H9 (cell line): ENCODE data around the gene HOXB1. TPM values are rescaled to one million over a fixed set of nuclear protein-coding genes. Genes with fewer than 3 reads are reported as not detected.

Source experiments
- DNase-seq: peaks from one replicate; pipeline ENCODE4 v3.0.0-alpha.2; 2017
- H2AFZ ChIP-seq: one replicate; pipeline ENCODE4 v1.6.1; 2013; ENCODE audit warnings: mild to moderate bottlenecking, low read length, control low read depth, moderate library complexity
- H2AK5ac ChIP-seq: 2 replicates; pipeline ENCODE4 v1.6.1; 2013; ENCODE audit warnings: low read length, control low read depth, mixed read lengths; ENCODE audit not compliant: insufficient read length
- H2BK120ac ChIP-seq: one replicate; pipeline ENCODE4 v1.6.1; 2013; ENCODE audit warnings: low read depth, mild to moderate bottlenecking, low read length, control low read depth, inconsistent platforms; ENCODE audit not compliant: poor library complexity, severe bottlenecking
- H2BK12ac ChIP-seq: 2 replicates; pipeline ENCODE4 v1.6.1; 2013; ENCODE audit warnings: low read length, control low read depth, mixed read lengths, low read depth; ENCODE audit not compliant: insufficient read length
- H2BK15ac ChIP-seq: 2 replicates; pipeline ENCODE4 v1.6.1; 2013; ENCODE audit warnings: low read depth, low read length, control low read depth
- H2BK20ac ChIP-seq: one replicate; pipeline ENCODE4 v1.6.1; 2013; ENCODE audit warnings: low read depth, mild to moderate bottlenecking, low read length, control low read depth, inconsistent platforms; ENCODE audit not compliant: poor library complexity, severe bottlenecking
- H2BK5ac ChIP-seq: 2 replicates; pipeline ENCODE4 v1.6.1; 2013; ENCODE audit warnings: low read length, control low read depth, mixed read lengths; ENCODE audit not compliant: insufficient read length
- H3K14ac ChIP-seq: 2 replicates; pipeline ENCODE4 v1.6.1; 2013; ENCODE audit warnings: low read length, control low read depth; ENCODE audit not compliant: insufficient read depth
- H3K18ac ChIP-seq: 2 replicates; pipeline ENCODE4 v1.6.1; 2013; ENCODE audit warnings: low read depth, mild to moderate bottlenecking, mixed read lengths, low read length, control low read depth; ENCODE audit not compliant: insufficient read length
- H3K23ac ChIP-seq: 2 replicates; pipeline ENCODE4 v1.6.1; 2013; ENCODE audit warnings: low read length, control low read depth, mixed read lengths, low read depth; ENCODE audit not compliant: insufficient read length
- H3K23me2 ChIP-seq: 2 replicates; pipeline ENCODE4 v1.6.1; 2013; ENCODE audit warnings: low read depth, mild to moderate bottlenecking, mixed read lengths, low read length, control low read depth; ENCODE audit not compliant: insufficient read length, poor library complexity, severe bottlenecking
- H3K27ac ChIP-seq: 2 replicates; pipeline ENCODE4 v1.5.1; 2013; ENCODE audit warnings: low read length, control low read depth, mixed read lengths, low read depth; ENCODE audit not compliant: insufficient read length
- H3K27me3 ChIP-seq: 2 replicates; pipeline ENCODE4 v1.6.1; 2013; ENCODE audit warnings: low read length, control low read depth, inconsistent platforms; ENCODE audit not compliant: insufficient read depth
- H3K4ac ChIP-seq: 2 replicates; pipeline ENCODE4 v1.6.1; 2013; ENCODE audit warnings: low read depth, mild to moderate bottlenecking, control low read depth, inconsistent platforms, low read length, moderate library complexity
- H3K4me1 ChIP-seq: 2 replicates; pipeline ENCODE4 v1.6.1; 2013; ENCODE audit warnings: low read length, control low read depth, inconsistent platforms; ENCODE audit not compliant: insufficient read depth
- H3K4me2 ChIP-seq: 2 replicates; pipeline ENCODE4 v1.6.1; 2013; ENCODE audit warnings: low read length, control low read depth, mixed read lengths; ENCODE audit not compliant: insufficient read length, insufficient read depth
- H3K56ac ChIP-seq: 2 replicates; pipeline ENCODE4 v1.6.1; 2013; ENCODE audit warnings: low read depth, mild to moderate bottlenecking, mixed read lengths, low read length, control low read depth; ENCODE audit not compliant: insufficient read length
- H3K79me1 ChIP-seq: 2 replicates; pipeline ENCODE4 v1.6.1; 2013; ENCODE audit warnings: low read depth, mild to moderate bottlenecking, moderate library complexity, low read length, control low read depth, inconsistent platforms; ENCODE audit not compliant: insufficient read depth, poor library complexity, severe bottlenecking
- H3K79me2 ChIP-seq: 2 replicates; pipeline ENCODE4 v1.6.1; 2013; ENCODE audit warnings: low read length, control low read depth, inconsistent platforms; ENCODE audit not compliant: insufficient read depth
- H3K9ac ChIP-seq: 2 replicates; pipeline ENCODE4 v1.6.1; 2013; ENCODE audit warnings: low read length, control low read depth, mixed read lengths; ENCODE audit not compliant: insufficient read length; ENCODE audit errors: extremely low read depth
- H3K9me3 ChIP-seq: one replicate; pipeline ENCODE4 v1.6.1; 2013; ENCODE audit warnings: low read depth, low read length, inconsistent platforms; ENCODE audit not compliant: control insufficient read depth
- H3T11ph ChIP-seq: one replicate; pipeline ENCODE4 v1.6.1; 2013; ENCODE audit warnings: mild to moderate bottlenecking, low read length, control low read depth, inconsistent platforms
- H4K20me1 ChIP-seq: one replicate; pipeline ENCODE4 v1.6.1; 2013; ENCODE audit not compliant: control insufficient read depth, insufficient read length, insufficient read depth
- H4K5ac ChIP-seq: 2 replicates; pipeline ENCODE4 v1.6.1; 2013; ENCODE audit warnings: low read depth, mild to moderate bottlenecking, mixed read lengths, low read length, control low read depth; ENCODE audit not compliant: insufficient read length
- H4K8ac ChIP-seq: replicated peaks from 2 replicates; pipeline ENCODE4 v1.6.1; 2013; ENCODE audit warnings: low read length, control low read depth, mixed read lengths, low read depth; ENCODE audit not compliant: insufficient read length
- H4K91ac ChIP-seq: 2 replicates; pipeline ENCODE4 v1.6.1; 2013; ENCODE audit warnings: low read depth, mild to moderate bottlenecking, moderate library complexity, mixed read lengths, low read length, control low read depth; ENCODE audit not compliant: insufficient read length
- H3K27ac Mint-ChIP-seq, 3 experiments: 2 replicates in 2 of 3; 3 replicates in 1 of 3; pipeline ENCODE4 v1.8.0; 2020 to 2021; ENCODE audit warnings: mixed read lengths in 3 of 3, mild to moderate bottlenecking in 1 of 3, moderate library complexity in 1 of 3
- H3K27me3 Mint-ChIP-seq: 2 replicates; pipeline ENCODE4 v1.8.0; 2021; ENCODE audit warnings: low read depth, mild to moderate bottlenecking, moderate library complexity, mixed read lengths
- H3K36me3 Mint-ChIP-seq, 3 experiments: 2 replicates in 2 of 3; 3 replicates in 1 of 3; pipeline ENCODE4 v1.8.0; 2020 to 2021; ENCODE audit warnings: low read depth in 3 of 3, mixed read lengths in 3 of 3; ENCODE audit not compliant: insufficient read depth in 1 of 3
- H3K4me1 Mint-ChIP-seq, 2 experiments: 2 replicates each; pipeline ENCODE4 v1.8.0; 2020; ENCODE audit warnings: mixed read lengths in 2 of 2
- H3K4me3 Mint-ChIP-seq, 2 experiments: 2 replicates in 1 of 2; 3 replicates in 1 of 2; pipeline ENCODE4 v1.8.0; 2020 to 2021; ENCODE audit warnings: mild to moderate bottlenecking in 2 of 2, mixed read lengths in 2 of 2, moderate library complexity in 1 of 2
- H3K9me3 Mint-ChIP-seq, 2 experiments: 2 replicates in 1 of 2; 3 replicates in 1 of 2; pipeline ENCODE4 v1.8.0; 2020; ENCODE audit warnings: mild to moderate bottlenecking in 2 of 2, mixed read lengths in 2 of 2, moderate library complexity in 1 of 2
- WGBS: extraction: QIAGEN DNeasy Blood & Tissue Kit; methylation state at CpG from one replicate; pipeline ENCODE4 v1.1.7; 2013; ENCODE audit warnings: missing lambda C conversion rate, low lambda C conversion rate, mixed read lengths; ENCODE audit not compliant: insufficient read length; ENCODE audit errors: extremely low coverage; 5-methylcytosine and 5-hydroxymethylcytosine counted together
- total RNA-seq: library from RNA; stranded (reverse); gene quantifications from 2 replicates; pipeline ENCODE4 v1.2.1, GENCODE V29; 2021
- TF ChIP-seq, protein P1 (sequence below): fragments of 200-600 bp; sonication (generic); conservative IDR thresholded peaks from 3 replicates; pipeline ENCODE4 v1.8.0; 2021; ENCODE audit warnings: antibody characterized with exemption, mild to moderate bottlenecking

The HOXB1 gene
- total RNA-seq, 1 experiment from 2014 or later, result not detected

DNA sequence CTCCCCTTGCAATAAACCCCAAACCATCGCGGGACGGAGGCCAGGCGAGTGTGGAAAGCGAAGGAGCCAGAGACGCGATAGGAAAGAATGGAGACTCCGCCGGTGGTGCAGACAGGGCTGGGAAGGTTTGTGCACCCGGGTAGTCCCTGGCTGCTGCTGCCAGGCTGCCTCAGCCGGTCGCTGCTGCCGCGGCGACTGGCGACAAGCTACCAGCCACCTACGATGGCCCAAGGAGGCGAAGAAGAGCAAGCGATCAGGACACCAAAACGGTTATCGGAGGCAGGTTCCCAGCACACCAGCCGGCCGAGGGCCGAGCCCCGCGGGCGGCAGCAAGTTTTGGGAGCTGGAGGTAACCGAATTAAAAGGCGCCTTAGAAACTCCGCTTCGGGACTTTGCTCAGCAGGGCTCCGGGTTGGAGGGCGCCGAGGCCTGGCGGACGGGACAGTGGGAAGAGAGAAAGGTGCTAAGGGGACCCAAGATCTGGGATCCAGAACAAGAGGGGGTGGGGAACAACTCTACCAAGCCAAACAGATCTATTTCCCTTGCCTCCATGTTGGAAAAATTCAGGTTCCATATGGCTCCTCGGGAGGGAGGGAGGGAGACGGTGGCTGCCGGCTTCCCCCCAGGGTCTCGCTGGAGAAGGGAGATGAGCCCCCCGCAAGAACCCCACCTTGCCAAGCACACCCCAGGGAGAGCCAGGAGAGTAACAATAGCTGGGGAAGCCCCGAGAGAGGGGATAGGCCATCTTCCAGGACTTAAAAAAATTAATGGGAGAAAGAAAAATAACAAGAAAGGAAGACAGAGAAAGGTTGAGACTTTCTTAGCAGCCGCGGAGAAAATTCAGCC, 23.8 kb upstream of the HOXB1 start:
- Mint-ChIP-seq H3K27me3 (peaks cover 99% of the 10 kb centered on the region), H3K27ac (no peak overlapping the region), H3K36me3 (peaks cover 0 to 2% (median 0%) of the 10 kb centered on the region in 3 experiments; a peak in 1 of 7 replicates), H3K4me1 (peaks cover 14 to 35% of the 10 kb centered on the region in 2 experiments), H3K4me3 (peak overlapping the region in 1 of 2 experiments; percentile 66; a peak in 3 of 5 replicates), H3K9me3 (peaks cover 10% of the 10 kb centered on the region in 2 experiments; a peak in 4 of 5 replicates)
- Histone ChIP-seq H4K91ac (no peak overlapping the region), H3K4me1 (no peaks in the 10 kb centered on the region), H3K18ac (no peak overlapping the region), H3K27ac (no peak overlapping the region), H2BK120ac (no peak overlapping the region), H4K20me1 (peaks cover 3% of the 10 kb centered on the region), H2AFZ (no peak overlapping the region), H3K14ac (no peak overlapping the region), H3K4me2 (no peak overlapping the region), H3K56ac (no peak overlapping the region), H3K9me3 (no peaks in the 10 kb centered on the region), H2AK5ac (no peak overlapping the region), H4K8ac (no peak overlapping the region), H3K9ac (no peak overlapping the region), H3K27me3 (peaks cover 93% of the 10 kb centered on the region), H3K79me2 (no peaks in the 10 kb centered on the region), H2BK15ac (no peak overlapping the region), H2BK5ac (no peak overlapping the region), H4K5ac (no peak overlapping the region), H3K23ac (no peak overlapping the region), H3T11ph (no peak overlapping the region), H3K4ac (no peak overlapping the region), H2BK12ac (no peak overlapping the region), H3K23me2 (no peaks in the 10 kb centered on the region), H2BK20ac (no peak overlapping the region), H3K79me1 (no peaks in the 10 kb centered on the region)
- WGBS, result no CpG with 5 or more reads among the region's 44 CpGs
- peak; percentile 64 for DNase-seq
- TF ChIP-seq, protein P1, sequence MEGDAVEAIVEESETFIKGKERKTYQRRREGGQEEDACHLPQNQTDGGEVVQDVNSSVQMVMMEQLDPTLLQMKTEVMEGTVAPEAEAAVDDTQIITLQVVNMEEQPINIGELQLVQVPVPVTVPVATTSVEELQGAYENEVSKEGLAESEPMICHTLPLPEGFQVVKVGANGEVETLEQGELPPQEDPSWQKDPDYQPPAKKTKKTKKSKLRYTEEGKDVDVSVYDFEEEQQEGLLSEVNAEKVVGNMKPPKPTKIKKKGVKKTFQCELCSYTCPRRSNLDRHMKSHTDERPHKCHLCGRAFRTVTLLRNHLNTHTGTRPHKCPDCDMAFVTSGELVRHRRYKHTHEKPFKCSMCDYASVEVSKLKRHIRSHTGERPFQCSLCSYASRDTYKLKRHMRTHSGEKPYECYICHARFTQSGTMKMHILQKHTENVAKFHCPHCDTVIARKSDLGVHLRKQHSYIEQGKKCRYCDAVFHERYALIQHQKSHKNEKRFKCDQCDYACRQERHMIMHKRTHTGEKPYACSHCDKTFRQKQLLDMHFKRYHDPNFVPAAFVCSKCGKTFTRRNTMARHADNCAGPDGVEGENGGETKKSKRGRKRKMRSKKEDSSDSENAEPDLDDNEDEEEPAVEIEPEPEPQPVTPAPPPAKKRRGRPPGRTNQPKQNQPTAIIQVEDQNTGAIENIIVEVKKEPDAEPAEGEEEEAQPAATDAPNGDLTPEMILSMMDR, result no peak
